Mucosa of rectum (tissue), 2 donors: ENCODE measurements around the gene WDR27.
A peak's percentile ranks its signal among the peaks of the same experiment; 100 is the strongest.
"Not testable (repeated sequence)": the region's sequence is repeated elsewhere in the genome, so short reads cannot be mapped to it uniquely, and the experiment has no call there.

ENCODE experiments used
- H3K27ac ChIP-seq, 2 donors: one replicate each; pipeline ENCODE4 v1.7.0; 2013; ENCODE audit warnings: inconsistent platforms in 2 of 2, low read depth in 2 of 2, low read length in 2 of 2
- H3K27me3 ChIP-seq, 2 donors: one replicate each; pipeline ENCODE4 v1.7.0; 2013; ENCODE audit warnings: low read length in 2 of 2; ENCODE audit not compliant: control insufficient read depth in 2 of 2, insufficient read depth in 2 of 2
- H3K36me3 ChIP-seq, 2 donors: one replicate each; pipeline ENCODE4 v1.7.0; 2013; ENCODE audit warnings: low read length in 2 of 2; ENCODE audit not compliant: control insufficient read depth in 2 of 2, insufficient read depth in 2 of 2
- H3K4me1 ChIP-seq, 2 donors: one replicate each; pipeline ENCODE4 v1.7.0; 2013; ENCODE audit warnings: low read length in 2 of 2, mild to moderate bottlenecking in 1 of 2; ENCODE audit not compliant: control insufficient read depth in 2 of 2, insufficient read depth in 2 of 2
- H3K4me3 ChIP-seq, 2 donors: one replicate each; pipeline ENCODE4 v1.7.0; 2013; ENCODE audit warnings: low read length in 2 of 2
- H3K9ac ChIP-seq, 2 donors: one replicate each; pipeline ENCODE4 v1.7.0; 2013; ENCODE audit warnings: low read length in 2 of 2, low read depth in 1 of 2, mild to moderate bottlenecking in 1 of 2
- H3K9me3 ChIP-seq, 2 donors: one replicate each; pipeline ENCODE4 v1.7.0; 2013; ENCODE audit warnings: low read length in 2 of 2; ENCODE audit not compliant: control insufficient read depth in 2 of 2
- donor health status: healthy.
- donor health status: Normal muscosa, but diverticular disease.

WDR27 gene

GRCh38 chr6:169710009-169710408 lies 8.2 kb upstream of the WDR27 start:
- no peak overlapping the region for H3K27ac ChIP-seq
- H3K4me3 ChIP-seq = no peak overlapping the region
- H3K27me3 ChIP-seq = no peaks in the 10 kb centered on the region
- peaks cover 28 to 31% of the 10 kb centered on the region in 2 donors for H3K36me3 ChIP-seq
- no peaks in the 10 kb centered on the region for H3K4me1 ChIP-seq
- H3K9ac ChIP-seq = no peak overlapping the region
- H3K9me3 ChIP-seq = no peaks in the 10 kb centered on the region

- Histone ChIP-seq H3K9me3 (no peaks in the 10 kb centered on the region), H3K27me3 (no peaks in the 10 kb centered on the region), H3K4me1 (peaks cover 0 to under 1% of the 10 kb centered on the region in 2 donors), H3K27ac (no peak overlapping the region), H3K9ac (no peak overlapping the region), H3K4me3 (no peak overlapping the region), H3K36me3 (peaks cover 24 to 26% of the 10 kb centered on the region in 2 donors)
Observed at GRCh38 chr6:169709293-169709692, 7.5 kb upstream of the WDR27 start.

GRCh38 chr6:169707772-169708171 lies 5.9 kb upstream of the WDR27 start:
- Histone ChIP-seq H3K9ac (no peak overlapping the region), H3K4me3 (no peak overlapping the region), H3K9me3 (no peaks in the 10 kb centered on the region), H3K4me1 (peaks cover 11 to 13% of the 10 kb centered on the region in 2 donors), H3K27me3 (no peaks in the 10 kb centered on the region), H3K27ac (no peak overlapping the region), H3K36me3 (peaks cover 20 to 28% of the 10 kb centered on the region in 2 donors)

GRCh38 chr6:169702840-169703246 lies 1.0 kb upstream of the WDR27 start:
- peak overlapping the region; percentile 88 to 95 for H3K9ac ChIP-seq
- H3K9me3 ChIP-seq = no peaks in the 10 kb centered on the region
- peaks cover 25 to 27% of the 10 kb centered on the region in 2 donors for H3K4me1 ChIP-seq
- peak overlapping the region; percentile 96 to 97 for H3K27ac ChIP-seq
- peak overlapping the region; percentile 86 to 93 for H3K4me3 ChIP-seq
- H3K27me3 ChIP-seq = no peaks in the 10 kb centered on the region
- peaks cover 0 to 9% of the 10 kb centered on the region in 2 donors for H3K36me3 ChIP-seq

GRCh38 chr6:169701311-169701953 lies 397 bp downstream of the WDR27 start:
- H3K9ac ChIP-seq = peak overlapping the region; percentile 88 to 95
- H3K36me3 ChIP-seq = peaks cover 2 to 7% of the 10 kb centered on the region in 2 donors
- peak overlapping the region; percentile 86 to 93 for H3K4me3 ChIP-seq
- peak overlapping the region; percentile 96 to 97 for H3K27ac ChIP-seq
- H3K27me3 ChIP-seq = no peaks in the 10 kb centered on the region
- peaks cover 25 to 27% of the 10 kb centered on the region in 2 donors for H3K4me1 ChIP-seq
- no peaks in the 10 kb centered on the region for H3K9me3 ChIP-seq

GRCh38 chr6:169700296-169700695 lies 1.5 kb downstream of the WDR27 start:
- peaks cover 0 to 3% of the 10 kb centered on the region in 2 donors for H3K9me3 ChIP-seq
- H3K9ac ChIP-seq = peak overlapping the region; percentile 11 to 26
- H3K27me3 ChIP-seq = no peaks in the 10 kb centered on the region
- H3K36me3 ChIP-seq = peaks cover 2 to 7% of the 10 kb centered on the region in 2 donors
- peaks cover 25 to 27% of the 10 kb centered on the region in 2 donors for H3K4me1 ChIP-seq
- peak overlapping the region; percentile 19 to 93 for H3K4me3 ChIP-seq
- H3K27ac ChIP-seq = peak overlapping the region in 1 of 2 donors; percentile 32

GRCh38 chr6:169697115-169697514 lies 4.7 kb downstream of the WDR27 start:
- H3K9ac ChIP-seq, H3K27me3 ChIP-seq, H3K4me3 ChIP-seq, H3K9me3 ChIP-seq, H3K36me3 ChIP-seq, H3K27ac ChIP-seq: not testable (repeated sequence)
- peaks cover 9 to 13% of the 10 kb centered on the region in 2 donors for H3K4me1 ChIP-seq

GRCh38 chr6:169695131-169695530 lies 6.7 kb downstream of the WDR27 start:
- H3K9me3 ChIP-seq = peaks cover 0 to 3% of the 10 kb centered on the region in 2 donors
- H3K27me3 ChIP-seq = no peaks in the 10 kb centered on the region
- H3K4me1 ChIP-seq = peaks cover 3% of the 10 kb centered on the region in 2 donors
- no peak overlapping the region for H3K27ac ChIP-seq
- H3K36me3 ChIP-seq = peaks cover 2 to 3% of the 10 kb centered on the region in 2 donors
- H3K4me3 ChIP-seq = no peak overlapping the region
- no peak overlapping the region for H3K9ac ChIP-seq

- H3K9me3 ChIP-seq = peaks cover 0 to 3% of the 10 kb centered on the region in 2 donors
- no peak overlapping the region for H3K27ac ChIP-seq
- H3K36me3 ChIP-seq = peaks cover 4 to 5% of the 10 kb centered on the region in 2 donors
- H3K4me3 ChIP-seq = no peak overlapping the region
- H3K27me3 ChIP-seq = no peaks in the 10 kb centered on the region
- no peak overlapping the region for H3K9ac ChIP-seq
- no peaks in the 10 kb centered on the region for H3K4me1 ChIP-seq
Observed at GRCh38 chr6:169692516-169692915, 9.3 kb downstream of the WDR27 start.

- H3K36me3 ChIP-seq = peaks cover 8 to 10% of the 10 kb centered on the region in 2 donors
- no peaks in the 10 kb centered on the region for H3K27me3 ChIP-seq
- H3K4me1 ChIP-seq = no peaks in the 10 kb centered on the region
- no peak overlapping the region for H3K4me3 ChIP-seq
- H3K9me3 ChIP-seq = peaks cover 0 to 10% of the 10 kb centered on the region in 2 donors
- H3K9ac ChIP-seq = no peak overlapping the region
- no peak overlapping the region for H3K27ac ChIP-seq
Observed at GRCh38 chr6:169691260-169691659, 10.6 kb downstream of the WDR27 start.
